GM23338 (cell line): ENCODE results near the gene PIK3R5. TPM values are rescaled to one million over a fixed set of nuclear protein-coding genes. Genes with fewer than 3 reads are reported as not detected.
"Not testable (repeated sequence)": the region's sequence is repeated elsewhere in the genome, so short reads cannot be mapped to it uniquely, and the experiment has no call there.

Experiments used
- ATAC-seq: fragments of 200-7000 bp; cut with Tn5 transposase; 3 replicates; pipeline ENCODE4 v1.9.1; 2020
- DNase-seq: peaks from one replicate; pipeline ENCODE4 v3.0.0-alpha.2; 2015; ENCODE audit warnings: low spot score
- H2AFZ ChIP-seq: fragments of 200-600 bp; sonication (generic); 2 replicates; pipeline ENCODE4 v1.8.0; 2016; ENCODE audit warnings: antibody characterized with exemption, mild to moderate bottlenecking, moderate library complexity
- H3F3A ChIP-seq: fragments of 200-600 bp; sonication (generic); replicated peaks from 2 replicates; pipeline ENCODE4 v1.8.0; 2017; ENCODE audit warnings: antibody characterized with exemption, mixed run types, low read depth
- H3K27ac ChIP-seq: fragments of 200-600 bp; sonication (generic); 2 replicates; pipeline ENCODE4 v1.6.1; 2016; ENCODE audit warnings: low read depth
- H3K27me3 ChIP-seq: fragments of 200-600 bp; sonication (generic); 2 replicates; pipeline ENCODE4 v1.8.0; 2016; ENCODE audit warnings: mild to moderate bottlenecking, mixed run types, moderate library complexity; ENCODE audit not compliant: insufficient read depth
- H3K36me3 ChIP-seq: fragments of 200-600 bp; sonication (generic); 2 replicates; pipeline ENCODE4 v1.8.0; 2016; ENCODE audit warnings: mild to moderate bottlenecking; ENCODE audit not compliant: insufficient read depth
- H3K4me1 ChIP-seq: fragments of 200-600 bp; sonication (generic); 2 replicates; pipeline ENCODE4 v1.8.0; 2016; ENCODE audit warnings: mild to moderate bottlenecking, moderate library complexity; ENCODE audit not compliant: insufficient read depth
- H3K4me2 ChIP-seq: fragments of 200-600 bp; sonication (generic); 2 replicates; pipeline ENCODE4 v1.7.1; 2017; ENCODE audit warnings: mixed run types
- H3K4me3 ChIP-seq: fragments of 200-600 bp; sonication (generic); 2 replicates; pipeline ENCODE4 v1.6.1; 2016; ENCODE audit warnings: mixed run types
- H3K79me2 ChIP-seq: fragments of 200-600 bp; sonication (generic); replicated peaks from 2 replicates; pipeline ENCODE4 v1.8.0; 2017; ENCODE audit warnings: mild to moderate bottlenecking; ENCODE audit not compliant: insufficient read depth
- H3K9me2 ChIP-seq: fragments of 200-600 bp; sonication (generic); 2 replicates; pipeline ENCODE4 v1.8.0; 2017; ENCODE audit not compliant: insufficient read depth
- H4K20me1 ChIP-seq: fragments of 200-600 bp; sonication (generic); replicated peaks from 2 replicates; pipeline ENCODE4 v1.8.0; 2017; ENCODE audit warnings: mild to moderate bottlenecking; ENCODE audit not compliant: insufficient read depth
- H3K27ac Mint-ChIP-seq: 2 replicates; pipeline ENCODE4 v1.8.0; 2020; ENCODE audit warnings: inconsistent platforms, mild to moderate bottlenecking, moderate library complexity, mixed read lengths
- H3K27me3 Mint-ChIP-seq: 3 replicates; pipeline ENCODE4 v1.8.0; 2022; ENCODE audit warnings: low read depth, mild to moderate bottlenecking, moderate library complexity, mixed read lengths, inconsistent platforms; ENCODE audit not compliant: insufficient read depth, poor library complexity
- H3K36me3 Mint-ChIP-seq: 3 replicates; pipeline ENCODE4 v1.8.0; 2021; ENCODE audit warnings: low read depth, mild to moderate bottlenecking, inconsistent platforms, moderate library complexity, mixed read lengths
- H3K4me1 Mint-ChIP-seq: 3 replicates; pipeline ENCODE4 v1.8.0; 2020; ENCODE audit warnings: mild to moderate bottlenecking, inconsistent platforms, mixed read lengths
- H3K4me3 Mint-ChIP-seq: 3 replicates; pipeline ENCODE4 v1.8.0; 2021; ENCODE audit warnings: moderate library complexity, mild to moderate bottlenecking, inconsistent platforms, mixed read lengths
- H3K9me3 Mint-ChIP-seq: 3 replicates; pipeline ENCODE4 v1.8.0; 2020; ENCODE audit warnings: moderate library complexity, mild to moderate bottlenecking, inconsistent platforms, mixed read lengths
- CREB1 ChIP-seq: fragments of 250-450 bp; sonication (Bioruptor Pico); IDR thresholded peaks from 2 replicates; pipeline ENCODE4 v1.5.0; 2020; ENCODE audit warnings: low read depth, mild to moderate bottlenecking, moderate library complexity
- EZH2 ChIP-seq: fragments of 200-600 bp; sonication (generic); IDR thresholded peaks from one replicate; pipeline ENCODE4 v1.8.0; 2017; ENCODE audit warnings: antibody characterized with exemption, mild to moderate bottlenecking, low read depth; ENCODE audit not compliant: unreplicated experiment
- EZH2phosphoT487 ChIP-seq: fragments of 200-600 bp; sonication (generic); IDR thresholded peaks from one replicate; pipeline ENCODE4 v1.8.1; 2018; ENCODE audit warnings: antibody characterized with exemption; ENCODE audit not compliant: unreplicated experiment
- POLR2AphosphoS5 ChIP-seq: IDR thresholded peaks from 2 replicates; pipeline ENCODE4 v1.6.1; 2016; ENCODE audit warnings: antibody characterized with exemption, low read depth
- STAT1 ChIP-seq: IDR thresholded peaks from one replicate; pipeline ENCODE4 v1.6.1; 2016; ENCODE audit warnings: antibody characterized with exemption; ENCODE audit not compliant: unreplicated experiment
- ZNF114 ChIP-seq: fragments of 250-450 bp; sonication (Bioruptor Pico); IDR thresholded peaks from 2 replicates; pipeline ENCODE4 v1.5.0; 2020; ENCODE audit warnings: mild to moderate bottlenecking, moderate library complexity
- polyA plus RNA-seq: library from polyadenylated mRNA; unstranded; fragments of >200 nt; fragmentation: Nextera tagmentation; extraction: Ambion mirVana; gene quantifications from 2 replicates; pipeline ENCODE4 v1.2.1, GENCODE V29; 2016
- total RNA-seq: library from RNA; depleted of rRNA; stranded (reverse); fragments of >200 nt; shearing (Covaris generic); gene quantifications from 2 replicates; pipeline ENCODE4 v1.2.3, GENCODE V29; 2014
- TF ChIP-seq, protein P1 (sequence below), 2 experiments: fragments of 200-600 bp in 1 of 2; sonication (generic) in 1 of 2; conservative IDR thresholded peaks; 2 replicates each; pipeline versions ENCODE4 v1.5.1 to v1.6.1; 2016 to 2017; ENCODE audit warnings: antibody characterized with exemption in 2 of 2, low read depth in 2 of 2, mild to moderate bottlenecking in 2 of 2, moderate library complexity in 1 of 2

PIK3R5 gene
- total and polyA plus RNA-seq, 2 experiments from 2014 or later = 1.7 to 9.4 TPM

DNA sequence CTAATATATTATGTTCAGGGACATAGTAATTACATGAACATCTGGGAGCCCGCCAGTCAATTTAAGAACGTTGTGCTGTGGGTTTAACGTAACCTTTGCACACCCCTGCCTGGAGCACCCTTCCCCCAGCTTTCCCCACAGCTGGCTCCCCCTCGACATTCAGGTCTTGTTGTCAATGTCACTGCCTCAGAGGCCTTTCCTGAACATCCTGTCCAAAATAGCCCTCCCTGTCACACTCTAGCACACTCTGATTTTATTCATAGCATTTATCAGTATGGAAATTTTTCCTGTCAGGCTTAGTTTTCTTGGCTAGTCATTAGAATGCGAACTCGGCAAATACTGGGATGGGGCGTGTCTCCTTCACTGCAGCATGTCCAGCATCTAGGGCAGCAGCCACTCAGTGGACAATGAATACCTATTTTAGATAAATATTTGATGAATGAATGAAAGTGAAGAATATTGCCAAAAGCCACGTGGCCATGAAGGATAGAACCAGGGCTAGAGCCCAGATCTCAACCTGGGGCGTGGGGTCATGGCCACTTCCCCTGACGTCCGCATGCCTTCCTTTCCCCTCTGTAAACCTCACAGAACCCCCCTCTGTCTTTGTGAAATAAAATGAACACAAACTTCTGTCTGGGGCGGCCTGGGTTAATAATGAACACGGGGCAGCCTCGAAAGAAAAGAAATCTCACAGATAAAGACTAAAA is 108.5 kb downstream of the PIK3R5 start:
- Histone ChIP-seq H3K79me2 (no peaks in the 10 kb centered on the region), H4K20me1 (no peaks in the 10 kb centered on the region), H3K4me3 (no peak overlapping the region), H3K4me1 (peaks cover 16% of the 10 kb centered on the region), H3K9me2 (no peaks in the 10 kb centered on the region), H3F3A (no peaks in the 10 kb centered on the region), H2AFZ (peak overlapping the region; percentile 38; the same call in 1 of the 2 replicates), H3K4me2 (no peak overlapping the region), H3K27me3 (no peaks in the 10 kb centered on the region), H3K36me3 (no peaks in the 10 kb centered on the region), H3K27ac (0 out of 2 replicates have a peak overlapping the region, but pooled peaks have one; percentile 41)
- no peak overlapping the region for H3K27ac Mint-ChIP-seq
- H3K4me3 Mint-ChIP-seq = no peak overlapping the region
- H3K4me1 Mint-ChIP-seq = peaks cover 14% of the 10 kb centered on the region
- ATAC-seq = no peak
- H3K9me3 Mint-ChIP-seq = no peaks in the 10 kb centered on the region
- H3K36me3 Mint-ChIP-seq = no peaks in the 10 kb centered on the region
- TF ChIP-seq, protein P1, sequence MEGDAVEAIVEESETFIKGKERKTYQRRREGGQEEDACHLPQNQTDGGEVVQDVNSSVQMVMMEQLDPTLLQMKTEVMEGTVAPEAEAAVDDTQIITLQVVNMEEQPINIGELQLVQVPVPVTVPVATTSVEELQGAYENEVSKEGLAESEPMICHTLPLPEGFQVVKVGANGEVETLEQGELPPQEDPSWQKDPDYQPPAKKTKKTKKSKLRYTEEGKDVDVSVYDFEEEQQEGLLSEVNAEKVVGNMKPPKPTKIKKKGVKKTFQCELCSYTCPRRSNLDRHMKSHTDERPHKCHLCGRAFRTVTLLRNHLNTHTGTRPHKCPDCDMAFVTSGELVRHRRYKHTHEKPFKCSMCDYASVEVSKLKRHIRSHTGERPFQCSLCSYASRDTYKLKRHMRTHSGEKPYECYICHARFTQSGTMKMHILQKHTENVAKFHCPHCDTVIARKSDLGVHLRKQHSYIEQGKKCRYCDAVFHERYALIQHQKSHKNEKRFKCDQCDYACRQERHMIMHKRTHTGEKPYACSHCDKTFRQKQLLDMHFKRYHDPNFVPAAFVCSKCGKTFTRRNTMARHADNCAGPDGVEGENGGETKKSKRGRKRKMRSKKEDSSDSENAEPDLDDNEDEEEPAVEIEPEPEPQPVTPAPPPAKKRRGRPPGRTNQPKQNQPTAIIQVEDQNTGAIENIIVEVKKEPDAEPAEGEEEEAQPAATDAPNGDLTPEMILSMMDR (conservative IDR thresholded peaks at IDR 0.05; ENCODE audit: low read depth in 2 of 2) = no peak
- no peak for TF ChIP-seq POLR2AphosphoS5
- H3K27me3 Mint-ChIP-seq = peaks cover 7% of the 10 kb centered on the region
- DNase-seq = no peak

DNA sequence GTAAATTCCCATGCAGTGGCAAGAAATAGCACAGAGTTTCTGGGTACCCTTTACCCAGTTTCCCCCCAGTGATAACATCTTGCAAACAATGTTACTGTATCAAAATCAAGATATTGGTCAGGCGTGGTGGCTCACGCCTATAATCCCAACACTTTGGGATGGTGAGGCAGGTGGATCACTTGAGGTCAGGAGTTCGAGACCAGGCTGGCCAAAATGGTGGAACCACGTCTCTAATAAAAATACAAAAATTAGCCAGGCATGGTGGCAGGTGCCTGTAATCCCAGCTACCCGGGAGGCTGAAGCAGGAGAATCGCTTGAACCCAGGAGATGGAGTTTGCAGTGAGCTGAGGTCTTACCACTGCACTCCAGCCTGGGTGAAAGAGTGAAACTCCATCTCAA is 109.3 kb downstream of the PIK3R5 start:
- H3K27me3 Mint-ChIP-seq, H3K4me3 ChIP-seq, H3K4me2 ChIP-seq, H3K27ac Mint-ChIP-seq, H3K27ac ChIP-seq, H2AFZ ChIP-seq, DNase-seq, H3K4me3 Mint-ChIP-seq, H3K79me2 ChIP-seq, H4K20me1 ChIP-seq, H3K36me3 ChIP-seq, ATAC-seq, H3K9me2 ChIP-seq, H3K27me3 ChIP-seq, H3K9me3 Mint-ChIP-seq, H3K36me3 Mint-ChIP-seq, H3F3A ChIP-seq: not testable (repeated sequence)
- peaks cover 16% of the 10 kb centered on the region for H3K4me1 ChIP-seq
- peaks cover 14% of the 10 kb centered on the region for H3K4me1 Mint-ChIP-seq

DNA sequence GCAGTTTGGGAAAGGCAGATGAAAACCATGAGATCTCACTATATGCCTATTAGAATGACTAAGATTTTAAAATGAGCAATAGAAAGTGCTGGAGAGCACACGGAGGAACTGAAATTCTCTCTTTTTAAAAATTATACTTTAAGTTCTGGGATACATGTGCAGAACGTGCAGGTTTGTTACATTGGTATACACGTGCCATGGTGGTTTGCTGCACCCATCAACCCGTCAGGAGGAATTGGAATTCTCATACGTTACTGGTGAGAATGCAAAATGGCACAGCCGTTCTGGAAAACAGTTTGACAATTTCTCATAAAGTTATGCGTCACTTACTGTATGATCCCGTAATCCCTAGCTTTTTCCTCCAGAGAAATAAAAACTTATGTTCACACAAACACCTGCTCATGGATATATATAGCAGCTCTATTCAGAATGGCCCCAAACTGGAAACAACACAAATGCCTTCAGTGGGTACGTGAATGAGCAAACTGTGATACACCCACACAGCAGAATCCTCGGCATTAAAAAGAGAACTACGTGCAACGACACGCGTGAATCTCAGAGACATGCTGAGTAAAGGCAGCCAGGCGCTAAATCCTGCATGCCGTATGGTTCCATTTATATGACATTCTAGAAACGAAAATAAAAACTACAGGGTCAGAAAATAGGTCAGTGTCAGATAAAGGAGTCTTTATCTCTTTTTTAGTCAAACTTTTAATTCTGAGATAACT is 109.9 kb downstream of the PIK3R5 start:
- no peak overlapping the region for H3K27ac Mint-ChIP-seq
- no peaks in the 10 kb centered on the region for H3K9me3 Mint-ChIP-seq
- H3F3A ChIP-seq = no peaks in the 10 kb centered on the region
- peaks cover 14% of the 10 kb centered on the region for H3K4me1 Mint-ChIP-seq
- no peaks in the 10 kb centered on the region for H3K9me2 ChIP-seq
- no peak overlapping the region for H3K4me3 Mint-ChIP-seq
- no peaks in the 10 kb centered on the region for H3K36me3 ChIP-seq
- H4K20me1 ChIP-seq = no peaks in the 10 kb centered on the region
- no peak for ATAC-seq
- H3K4me2 ChIP-seq = no peak overlapping the region
- H3K27me3 ChIP-seq = no peaks in the 10 kb centered on the region
- peaks cover 16% of the 10 kb centered on the region for H3K4me1 ChIP-seq
- H2AFZ ChIP-seq = peak overlapping the region; percentile 14; the same call in 1 of the 2 replicates
- no peaks in the 10 kb centered on the region for H3K36me3 Mint-ChIP-seq
- no peaks in the 10 kb centered on the region for H3K79me2 ChIP-seq
- DNase-seq = no peak
- TF ChIP-seq CREB1 (no peak), EZH2 (no peak), STAT1 (no peak), ZNF114 (CRISPR knock-in tag) (no peak), POLR2AphosphoS5 (no peak), EZH2phosphoT487 (no peak)
- TF ChIP-seq, protein P1 (conservative IDR thresholded peaks at IDR 0.05; ENCODE audit: low read depth in 2 of 2) = no peak
- peaks cover 7% of the 10 kb centered on the region for H3K27me3 Mint-ChIP-seq
- no peak overlapping the region for H3K4me3 ChIP-seq
- H3K27ac ChIP-seq = no peak overlapping the region
